ENCODE measurements around the gene TLCD3A. TPM values are rescaled to one million over a fixed set of nuclear protein-coding genes. Genes with fewer than 3 reads are reported as not detected.

The TLCD3A gene
- total RNA-seq, 1 experiment from 2014 or later: 21.6 TPM

DNA sequence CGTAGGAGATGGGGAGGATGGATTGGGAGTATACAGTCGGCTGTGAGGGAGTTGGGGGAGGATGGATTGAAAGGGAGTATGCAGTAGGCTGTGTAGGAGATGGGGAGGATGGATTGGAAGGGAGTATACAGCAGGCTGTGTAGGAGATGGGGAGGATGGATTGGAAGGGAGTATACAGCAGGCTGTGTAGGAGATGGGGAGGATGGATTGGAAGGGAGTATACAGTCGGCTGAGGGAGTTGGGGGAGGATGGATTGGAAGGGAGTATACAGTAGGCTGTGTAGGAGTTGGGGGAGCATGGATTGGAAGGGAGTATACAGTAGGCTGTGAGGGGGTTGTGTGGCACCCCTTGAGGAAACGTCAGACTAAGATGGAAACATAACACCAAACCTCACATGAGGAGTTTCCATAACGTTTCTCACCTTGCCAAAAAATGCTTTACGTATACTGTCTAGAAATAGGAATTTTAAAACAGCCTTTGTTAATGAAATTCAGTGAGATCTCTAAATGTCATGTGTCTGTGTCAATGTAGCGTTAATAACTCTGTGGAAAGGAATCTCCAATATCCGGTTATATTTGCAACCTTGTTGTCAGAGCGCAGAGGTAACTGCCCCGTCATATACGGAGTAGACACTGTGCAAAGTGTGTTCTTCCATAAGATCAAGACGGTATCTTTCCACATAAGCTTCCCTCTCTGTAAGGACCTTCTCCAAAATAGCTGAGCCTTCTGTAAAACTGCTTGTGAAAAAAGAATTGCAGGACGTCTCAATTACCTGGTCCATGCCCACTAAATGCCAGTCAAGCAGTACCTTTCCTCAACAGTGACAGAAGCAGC lies 11.5 kb upstream of the TLCD3A start:
- ChIA-PET CTCF (interaction anchor here (0.5 to 1.4 kb wide), 4 partner anchors 9 to 337 kb away, joined by 3 to 5 read pairs (median 4); partner anchors contain the start of gene TIMM22), POLR2A (no interaction called here)
- no peak for ATAC-seq

More for the DNA sequence above, 11.5 kb upstream of the TLCD3A start:
- Mint-ChIP-seq H3K4me3 (no peak overlapping the region), H3K36me3 (no peaks in the 10 kb centered on the region), H3K4me1 (no peaks in the 10 kb centered on the region), H3K27ac (0 out of 2 replicates have a peak overlapping the region, but pooled peaks have one; percentile 32), H3K27me3 (ENCODE audit: low read depth) (no peaks in the 10 kb centered on the region), H3K9me3 (no peaks in the 10 kb centered on the region)
- no peak for DNase-seq (ENCODE audit: low spot score)
- TF ChIP-seq ATF6 (CRISPR knock-in tag; IDR thresholded peaks at IDR 0.05): no peak
- TF ChIP-seq, protein P1, sequence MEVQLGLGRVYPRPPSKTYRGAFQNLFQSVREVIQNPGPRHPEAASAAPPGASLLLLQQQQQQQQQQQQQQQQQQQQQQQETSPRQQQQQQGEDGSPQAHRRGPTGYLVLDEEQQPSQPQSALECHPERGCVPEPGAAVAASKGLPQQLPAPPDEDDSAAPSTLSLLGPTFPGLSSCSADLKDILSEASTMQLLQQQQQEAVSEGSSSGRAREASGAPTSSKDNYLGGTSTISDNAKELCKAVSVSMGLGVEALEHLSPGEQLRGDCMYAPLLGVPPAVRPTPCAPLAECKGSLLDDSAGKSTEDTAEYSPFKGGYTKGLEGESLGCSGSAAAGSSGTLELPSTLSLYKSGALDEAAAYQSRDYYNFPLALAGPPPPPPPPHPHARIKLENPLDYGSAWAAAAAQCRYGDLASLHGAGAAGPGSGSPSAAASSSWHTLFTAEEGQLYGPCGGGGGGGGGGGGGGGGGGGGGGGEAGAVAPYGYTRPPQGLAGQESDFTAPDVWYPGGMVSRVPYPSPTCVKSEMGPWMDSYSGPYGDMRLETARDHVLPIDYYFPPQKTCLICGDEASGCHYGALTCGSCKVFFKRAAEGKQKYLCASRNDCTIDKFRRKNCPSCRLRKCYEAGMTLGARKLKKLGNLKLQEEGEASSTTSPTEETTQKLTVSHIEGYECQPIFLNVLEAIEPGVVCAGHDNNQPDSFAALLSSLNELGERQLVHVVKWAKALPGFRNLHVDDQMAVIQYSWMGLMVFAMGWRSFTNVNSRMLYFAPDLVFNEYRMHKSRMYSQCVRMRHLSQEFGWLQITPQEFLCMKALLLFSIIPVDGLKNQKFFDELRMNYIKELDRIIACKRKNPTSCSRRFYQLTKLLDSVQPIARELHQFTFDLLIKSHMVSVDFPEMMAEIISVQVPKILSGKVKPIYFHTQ (CRISPR knock-in tag; IDR thresholded peaks at IDR 0.05): no peak
- no peak for TF ChIP-seq ZNF423 (CRISPR knock-in tag; IDR thresholded peaks at IDR 0.05)
- no peak for TF ChIP-seq CREB1 (CRISPR knock-in tag; IDR thresholded peaks at IDR 0.05)
- no peak for TF ChIP-seq ZSCAN18 (CRISPR knock-in tag; IDR thresholded peaks at IDR 0.05)
- no peak for TF ChIP-seq ZNF232 (CRISPR knock-in tag; IDR thresholded peaks at IDR 0.05)
- no peak for TF ChIP-seq GABPB1 (CRISPR knock-in tag; IDR thresholded peaks at IDR 0.05)
- no peak for TF ChIP-seq ZNF416 (CRISPR knock-in tag; IDR thresholded peaks at IDR 0.05)
- TF ChIP-seq ZNF425 (CRISPR knock-in tag; conservative IDR thresholded peaks at IDR 0.05): no peak
- no peak for TF ChIP-seq ESRRA (CRISPR knock-in tag; IDR thresholded peaks at IDR 0.05; ENCODE audit: borderline replicate concordance)
- TF ChIP-seq FOXJ3 (CRISPR knock-in tag; IDR thresholded peaks at IDR 0.05; ENCODE audit: borderline replicate concordance): no peak
- TF ChIP-seq SOX15 (CRISPR knock-in tag; IDR thresholded peaks at IDR 0.05): no peak
- TF ChIP-seq OVOL2 (CRISPR knock-in tag; IDR thresholded peaks at IDR 0.05; ENCODE audit: borderline replicate concordance): no peak
- TF ChIP-seq NFE2L1 (CRISPR knock-in tag; IDR thresholded peaks at IDR 0.05): no peak
- no peak for TF ChIP-seq TEAD1 (CRISPR knock-in tag; IDR thresholded peaks at IDR 0.05)
- no peak for TF ChIP-seq NR3C1 (CRISPR knock-in tag; conservative IDR thresholded peaks at IDR 0.05; ENCODE audit: low read depth)
- no peak for TF ChIP-seq TCF7 (CRISPR knock-in tag; IDR thresholded peaks at IDR 0.05; ENCODE audit: low read depth)
- TF ChIP-seq ZNF121 (CRISPR knock-in tag; IDR thresholded peaks at IDR 0.05): no peak
- no peak for TF ChIP-seq CREM (CRISPR knock-in tag; IDR thresholded peaks at IDR 0.05)

All from WTC11 (cell line).